HG03060 (cell line): Measurements from ENCODE around the gene ZNF43.
"Not testable (repeated sequence)": the region's sequence is repeated elsewhere in the genome, so short reads cannot be mapped to it uniquely, and the experiment has no call there.

Experiments used
- ATAC-seq: cut with Tn5 transposase; IDR thresholded peaks from one replicate; pipeline ENCODE4 v1.9.1; 2021; ENCODE audit warnings: low read depth, moderate number of reproducible peaks; ENCODE audit not compliant: unreplicated experiment

Gene ZNF43

DNA sequence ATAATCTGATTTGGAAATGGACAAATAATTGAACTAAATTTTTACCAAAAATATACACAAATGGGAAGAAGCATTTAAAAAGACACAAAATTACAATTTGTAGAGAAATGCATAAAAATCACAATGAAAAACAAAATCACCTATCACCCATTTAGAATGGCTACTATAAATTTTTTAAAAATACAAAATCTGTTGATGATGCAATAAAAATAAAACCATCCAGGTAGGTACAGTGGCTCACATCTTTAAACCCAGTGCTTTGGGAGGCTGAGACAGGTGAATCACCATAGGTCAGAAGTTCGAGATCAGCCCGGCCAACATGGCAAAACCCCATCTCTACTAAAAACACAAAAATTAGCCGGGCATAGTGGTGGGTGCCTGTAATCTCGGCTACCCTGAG is 23.5 kb downstream of the ZNF43 start:
- no peak for ATAC-seq

DNA sequence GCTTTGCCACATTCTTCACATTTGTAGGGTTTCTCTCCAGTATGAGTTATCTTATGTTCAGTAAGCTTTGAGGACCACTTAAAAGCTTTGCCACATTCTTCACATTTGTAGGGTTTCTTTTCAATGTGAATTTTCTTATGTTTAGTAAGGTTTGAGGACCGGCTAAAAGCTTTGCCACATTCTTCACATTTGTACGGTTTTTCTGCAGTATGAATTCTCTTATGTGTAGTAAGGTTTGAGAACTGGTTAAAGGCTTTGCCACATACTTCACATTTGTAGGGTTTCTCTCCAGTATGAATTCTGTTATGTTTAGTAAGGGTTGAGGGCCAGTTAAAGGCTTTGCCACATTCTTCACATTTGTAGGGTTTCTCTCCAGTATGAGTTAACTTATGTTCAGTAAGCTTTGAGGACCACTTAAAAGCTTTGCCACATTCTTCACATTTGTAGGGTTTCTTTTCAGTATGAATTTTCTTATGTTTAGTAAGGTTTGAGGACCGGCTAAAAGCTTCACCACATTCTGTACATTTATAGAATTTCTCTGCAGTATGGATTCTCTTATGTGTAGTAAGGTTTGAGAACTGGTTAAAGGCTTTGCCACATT is 27.5 kb downstream of the ZNF43 start:
- ATAC-seq: not testable (repeated sequence)

DNA sequence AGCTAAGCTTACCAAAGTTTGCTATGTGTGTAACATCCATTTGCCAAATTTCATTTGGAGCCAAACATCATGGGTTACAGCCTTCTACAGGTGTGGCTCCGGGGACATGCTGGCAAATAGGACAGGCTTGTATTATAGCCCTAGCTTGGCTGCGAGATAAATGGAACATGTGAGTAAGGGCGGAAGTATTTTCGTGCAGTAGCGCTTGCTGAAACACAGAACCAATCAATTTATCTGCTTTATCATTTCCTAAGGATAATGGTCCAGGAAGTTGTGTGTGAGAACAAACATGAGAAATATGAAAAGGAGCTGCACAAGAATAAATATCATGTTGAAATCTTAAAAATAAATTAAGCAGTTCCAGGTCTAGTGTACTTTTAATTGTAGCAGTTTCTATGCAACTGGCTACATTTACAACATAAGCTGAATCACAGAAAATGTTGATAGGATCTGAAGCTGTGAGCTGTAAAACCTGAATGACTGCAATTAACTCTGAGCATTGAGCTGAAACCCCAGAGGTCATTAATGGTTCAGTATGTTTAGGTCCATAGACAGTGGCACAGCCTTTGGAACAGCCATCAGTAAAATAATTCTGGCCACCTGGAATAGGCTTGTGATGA is 46.4 kb downstream of the ZNF43 start:
- no peak for ATAC-seq

DNA sequence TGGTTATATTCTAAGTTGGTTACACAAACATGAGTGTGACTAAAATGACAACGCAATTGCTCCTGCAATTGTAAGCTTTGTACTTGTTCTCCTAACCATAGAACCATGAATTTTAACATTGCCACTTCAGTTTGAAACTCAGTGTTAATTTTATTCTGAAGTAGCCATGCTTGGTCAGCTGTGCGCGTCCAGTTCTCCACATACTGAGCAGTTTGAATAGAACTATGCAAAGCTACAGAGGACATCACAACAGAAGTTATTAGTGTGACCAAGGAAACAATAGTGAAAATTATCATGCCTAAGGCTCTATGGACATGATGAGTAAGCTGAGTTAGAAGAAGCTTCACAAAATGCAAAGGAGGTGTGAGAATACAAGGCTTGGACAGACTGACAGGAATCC is 49.0 kb downstream of the ZNF43 start:
- no peak for ATAC-seq

DNA sequence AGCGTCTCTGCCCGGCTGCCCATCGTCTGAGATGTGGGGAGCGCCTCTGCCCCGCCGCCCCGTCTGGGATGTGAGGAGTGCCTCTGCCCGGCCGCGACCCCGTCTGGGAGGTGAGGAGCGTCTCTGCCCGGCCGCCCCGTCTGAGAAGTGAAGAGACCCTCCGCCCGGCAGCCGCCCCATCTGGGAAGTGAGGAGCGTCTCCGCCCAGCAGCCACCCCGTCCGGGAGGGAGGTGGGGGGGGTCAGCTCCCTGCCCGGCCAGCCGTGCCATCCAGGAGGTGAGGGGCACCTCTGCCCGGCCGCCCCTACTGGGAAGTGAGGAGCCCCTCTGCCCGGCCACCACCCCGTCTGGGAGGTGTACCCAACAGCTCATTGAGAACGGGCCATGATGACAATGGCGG is 60.2 kb downstream of the ZNF43 start:
- not testable (repeated sequence) for ATAC-seq

DNA sequence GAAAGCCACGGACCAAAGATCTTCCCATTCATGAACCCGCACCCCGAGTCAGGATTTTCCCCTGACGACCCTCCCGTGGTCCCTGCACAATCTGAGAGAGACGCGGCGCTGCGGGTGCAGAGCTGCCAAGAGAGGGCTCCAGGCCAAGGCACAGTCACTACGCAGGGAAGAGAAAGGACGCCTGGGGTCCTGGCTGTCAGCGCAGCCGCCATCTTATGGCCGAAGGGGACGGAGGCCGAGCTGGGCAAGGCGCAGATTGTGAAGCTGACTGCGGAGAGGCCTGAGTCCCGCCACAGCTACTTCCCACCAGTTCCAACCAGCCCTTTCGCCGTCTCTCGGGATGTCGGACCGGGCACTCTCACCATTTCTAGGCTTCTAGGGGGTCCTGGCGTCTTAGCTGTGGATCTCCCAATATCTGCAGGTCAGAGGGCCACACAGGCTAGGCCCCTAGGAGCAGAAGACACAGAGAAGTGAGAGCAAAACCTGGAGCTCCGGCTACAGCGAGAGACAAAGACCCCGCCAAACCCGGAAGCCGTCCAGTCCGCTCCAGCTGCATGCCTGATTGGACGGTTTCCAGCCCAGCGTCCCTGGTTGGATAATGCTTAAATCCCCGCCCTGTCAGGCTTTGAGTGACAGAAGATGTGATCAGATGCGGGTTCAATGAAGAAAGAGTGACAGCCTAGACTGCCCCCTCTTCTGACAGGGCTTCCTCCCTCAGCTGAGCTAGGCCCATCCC is 68.7 kb downstream of the ZNF43 start, which contains the start of gene ZNF100:
ZNF100 (minus strand) TSS at position 515 of the 736 bp plus-strand sequence; CDS start at position 365, 150 bp downstream.
- ATAC-seq: peak; percentile 93

DNA sequence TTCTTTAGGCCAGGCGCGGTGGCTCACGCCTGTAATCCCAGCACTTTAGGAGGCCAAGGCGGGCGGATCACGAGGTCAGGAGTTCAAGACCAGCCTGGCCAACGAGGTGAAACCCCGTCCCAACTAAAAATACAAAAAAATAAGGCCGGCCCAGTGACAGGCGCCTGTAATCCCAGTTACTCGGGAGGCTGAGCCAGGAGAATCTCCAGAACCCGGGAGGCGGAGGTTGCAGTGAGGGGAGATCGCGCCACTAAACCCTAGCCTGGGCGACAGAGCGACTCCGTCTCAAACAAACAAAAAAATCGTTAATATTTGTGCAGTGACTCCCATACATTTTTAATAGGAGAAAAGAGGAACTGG is 69.3 kb downstream of the ZNF43 start:
- not testable (repeated sequence) for ATAC-seq

DNA sequence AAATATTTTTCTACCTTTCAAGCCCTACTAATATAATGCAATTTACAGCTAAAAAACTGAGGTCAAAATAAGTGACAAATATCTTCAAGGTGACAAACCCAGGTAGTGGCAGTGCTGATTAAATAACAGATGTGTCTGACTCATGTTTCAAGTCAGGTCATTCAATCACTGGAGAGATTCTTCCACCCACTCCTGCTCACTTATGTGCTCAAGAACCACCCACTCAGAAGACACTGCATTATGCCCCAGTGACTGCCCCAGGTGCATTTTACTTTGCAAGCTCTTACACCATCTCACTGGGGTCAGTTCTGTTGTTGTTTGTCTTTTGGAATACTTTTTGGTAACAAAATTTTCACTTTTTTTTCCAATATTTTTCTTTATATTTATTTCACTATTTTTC is 70.8 kb downstream of the ZNF43 start:
- ATAC-seq: no peak

DNA sequence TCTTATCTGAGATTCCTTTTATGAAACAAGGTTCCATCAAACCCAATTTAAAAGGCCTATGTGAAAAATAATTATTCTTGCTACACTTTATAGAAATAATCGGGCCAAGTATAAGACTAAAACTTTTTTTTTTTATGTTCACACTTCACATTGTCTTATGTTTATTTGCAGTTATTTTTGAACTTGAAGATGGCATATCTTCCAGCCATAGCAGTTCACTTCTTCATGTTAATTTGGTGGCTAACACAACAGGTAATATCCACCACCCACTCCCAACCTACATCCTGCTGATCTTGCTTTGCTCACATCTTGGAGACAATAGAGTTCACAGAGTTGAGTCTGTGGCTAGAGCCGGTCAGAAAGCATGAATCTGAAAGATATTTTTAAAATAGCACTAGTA is 74.4 kb downstream of the ZNF43 start:
- ATAC-seq: not testable (repeated sequence)

DNA sequence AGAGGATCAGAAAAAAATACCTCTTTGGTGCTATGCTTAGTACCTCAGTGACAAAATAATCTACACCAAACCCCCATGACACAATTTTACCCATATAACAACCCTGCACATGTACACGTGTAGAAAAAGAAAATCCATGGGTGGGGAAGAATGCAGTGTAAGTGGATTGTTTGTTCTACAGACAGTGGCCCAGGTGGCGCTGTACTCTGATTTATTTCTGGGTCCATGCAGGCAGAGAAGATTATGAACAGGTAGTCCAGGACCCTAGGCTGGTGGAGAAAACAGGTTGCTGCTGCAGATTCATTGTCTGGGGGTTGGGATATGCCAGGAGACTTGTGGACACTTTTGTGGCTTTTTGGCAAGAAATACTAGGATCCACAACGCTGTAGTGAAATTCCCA is 77.7 kb downstream of the ZNF43 start:
- ATAC-seq: no peak

DNA sequence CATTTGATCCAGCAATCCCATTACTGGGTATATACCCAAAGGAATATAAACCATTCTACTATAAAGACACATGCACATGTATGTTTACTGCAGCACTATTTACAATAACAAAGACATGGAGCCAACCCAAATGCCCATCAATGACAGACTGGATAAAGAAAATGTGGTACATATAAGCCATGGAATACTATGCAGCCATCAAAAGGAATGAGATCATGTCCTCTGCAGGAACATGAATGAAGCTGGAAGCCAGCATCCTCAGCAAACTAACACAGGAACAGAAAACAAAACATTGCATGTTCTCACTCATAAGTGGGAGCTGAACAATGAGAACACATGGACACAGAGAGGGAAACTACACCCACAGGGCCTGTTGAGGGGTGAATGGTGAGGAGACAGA is 80.4 kb downstream of the ZNF43 start:
- not testable (repeated sequence) for ATAC-seq
